ENCODE measurements around the gene ARMC5.
"Not testable (repeated sequence)": the region's sequence is repeated elsewhere in the genome, so short reads cannot be mapped to it uniquely, and the experiment has no call there.

The ARMC5 gene

DNA sequence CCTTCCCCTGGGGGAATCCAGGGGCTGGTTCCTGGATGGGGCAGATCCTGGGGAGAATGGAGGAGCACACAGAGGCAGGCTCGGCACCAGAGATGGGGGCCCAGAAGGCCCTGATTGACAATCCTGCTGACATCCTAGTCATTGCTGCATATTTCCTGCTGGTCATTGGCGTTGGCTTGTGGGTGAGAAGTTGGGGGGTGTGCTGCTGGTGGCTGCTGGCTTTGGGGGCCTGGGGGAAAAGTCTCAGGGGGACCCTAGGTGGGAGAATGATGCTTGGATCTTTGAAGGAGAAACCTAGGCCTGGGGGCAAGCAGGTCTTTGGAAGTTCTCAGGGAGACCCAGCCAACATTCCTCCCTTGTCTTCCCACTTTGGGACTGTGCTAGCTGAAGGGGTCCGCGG, 23.8 kb downstream of the ARMC5 start, which contains the start of gene SLC5A2:
TSS of gene SLC5A2 (plus strand) at position 43 of the 400 bp plus-strand sequence. CDS start at position 57, 14 bp downstream.
- no peak within 1 kb of the TSS for H3K27ac ChIP-seq (ENCODE audit: low read depth, low read length)
- H3K36me3 ChIP-seq (ENCODE audit: insufficient read depth, low read length), result no peaks in the 10 kb centered on the region
- H3K9ac ChIP-seq (ENCODE audit: low read depth, low read length), result no peak within 1 kb of the TSS
- 93% methylated on average over 4 of the region's 4 CpGs for WGBS
- no peaks in the 10 kb centered on the region for H3K9me3 ChIP-seq (ENCODE audit: insufficient read depth, low read depth, low read length)
- peaks cover 56% of the 10 kb centered on the region for H3K27me3 ChIP-seq (ENCODE audit: insufficient read depth, low read length)
- no peak within 1 kb of the TSS for H3K4me3 ChIP-seq (ENCODE audit: low read length)
- H3K4me1 ChIP-seq (ENCODE audit: insufficient read depth, low read length), result 0 out of 2 replicates have a peak, but pooled peaks cover 2% of the 10 kb centered on the region

DNA sequence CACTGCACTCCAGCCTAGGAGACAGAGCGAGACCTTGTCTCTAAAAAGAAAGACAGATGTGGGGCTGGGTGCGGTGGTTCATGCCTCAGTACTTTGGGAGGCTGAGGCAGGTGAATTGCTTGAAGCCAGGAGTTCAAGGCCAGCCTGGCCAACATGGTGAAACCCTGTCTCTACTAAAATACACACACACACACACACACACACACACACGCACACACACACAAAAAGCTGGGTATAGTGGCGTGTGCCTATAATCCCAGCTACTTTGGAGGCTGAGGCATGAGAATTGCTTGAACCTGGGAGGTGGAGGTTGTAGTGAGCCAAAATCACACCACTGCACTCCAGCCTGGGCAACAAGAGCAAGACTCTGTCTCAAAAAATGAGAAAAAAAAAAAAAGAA, 24.7 kb downstream of the ARMC5 start:
- H3K27ac ChIP-seq (ENCODE audit: low read depth, low read length); H3K9me3 ChIP-seq (ENCODE audit: insufficient read depth, low read depth, low read length); H3K4me3 ChIP-seq (ENCODE audit: low read length); H3K9ac ChIP-seq (ENCODE audit: low read depth, low read length); H3K36me3 ChIP-seq (ENCODE audit: insufficient read depth, low read length); H3K4me1 ChIP-seq (ENCODE audit: insufficient read depth, low read length): not testable (repeated sequence)
- H3K27me3 ChIP-seq (ENCODE audit: insufficient read depth, low read length), result peaks cover 62% of the 10 kb centered on the region
- WGBS, result 90% methylated on average over 3 of the region's 4 CpGs

- 36% methylated on average over 13 of the region's 14 CpGs for WGBS
- H3K27me3 ChIP-seq (ENCODE audit: insufficient read depth, low read length), result peaks cover 66% of the 10 kb centered on the region
- H3K4me3 ChIP-seq (ENCODE audit: low read length), result no peak overlapping the region
- no peaks in the 10 kb centered on the region for H3K9me3 ChIP-seq (ENCODE audit: insufficient read depth, low read depth, low read length)
- H3K4me1 ChIP-seq (ENCODE audit: insufficient read depth, low read length), result 0 out of 2 replicates have a peak, but pooled peaks cover 2% of the 10 kb centered on the region
- no peaks in the 10 kb centered on the region for H3K36me3 ChIP-seq (ENCODE audit: insufficient read depth, low read length)
- H3K9ac ChIP-seq (ENCODE audit: low read depth, low read length), result no peak overlapping the region
- no peak overlapping the region for H3K27ac ChIP-seq (ENCODE audit: low read depth, low read length)
Measured at GRCh38 chr16:31484491-31485171, 25.3 kb downstream of the ARMC5 start.

DNA sequence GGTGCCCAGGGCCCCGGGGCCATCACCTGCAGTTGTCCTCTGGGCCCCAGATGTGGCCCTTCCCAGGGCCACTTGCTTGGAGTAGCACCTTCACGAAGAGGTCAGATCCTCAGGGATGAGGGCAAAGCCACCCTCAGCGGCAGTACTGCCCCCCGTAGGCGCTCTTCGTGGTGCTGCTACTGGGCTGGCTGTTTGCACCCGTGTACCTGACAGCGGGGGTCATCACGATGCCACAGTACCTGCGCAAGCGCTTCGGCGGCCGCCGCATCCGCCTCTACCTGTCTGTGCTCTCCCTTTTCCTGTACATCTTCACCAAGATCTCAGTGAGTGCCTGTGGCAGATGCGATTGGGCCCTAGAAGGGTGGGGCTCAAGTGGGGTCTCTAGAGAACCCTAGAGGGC, 26.3 kb downstream of the ARMC5 start:
- H3K9me3 ChIP-seq (ENCODE audit: insufficient read depth, low read depth, low read length), result no peaks in the 10 kb centered on the region
- 94% methylated on average over 17 of the region's 17 CpGs for WGBS
- H3K27me3 ChIP-seq (ENCODE audit: insufficient read depth, low read length), result peaks cover 66% of the 10 kb centered on the region
- no peak overlapping the region for H3K27ac ChIP-seq (ENCODE audit: low read depth, low read length)
- H3K36me3 ChIP-seq (ENCODE audit: insufficient read depth, low read length), result peaks cover 6% of the 10 kb centered on the region; the same call in 1 of the 2 replicates
- H3K4me3 ChIP-seq (ENCODE audit: low read length), result no peak overlapping the region
- no peak overlapping the region for H3K9ac ChIP-seq (ENCODE audit: low read depth, low read length)
- H3K4me1 ChIP-seq (ENCODE audit: insufficient read depth, low read length), result 0 out of 2 replicates have a peak, but pooled peaks cover 2% of the 10 kb centered on the region

DNA sequence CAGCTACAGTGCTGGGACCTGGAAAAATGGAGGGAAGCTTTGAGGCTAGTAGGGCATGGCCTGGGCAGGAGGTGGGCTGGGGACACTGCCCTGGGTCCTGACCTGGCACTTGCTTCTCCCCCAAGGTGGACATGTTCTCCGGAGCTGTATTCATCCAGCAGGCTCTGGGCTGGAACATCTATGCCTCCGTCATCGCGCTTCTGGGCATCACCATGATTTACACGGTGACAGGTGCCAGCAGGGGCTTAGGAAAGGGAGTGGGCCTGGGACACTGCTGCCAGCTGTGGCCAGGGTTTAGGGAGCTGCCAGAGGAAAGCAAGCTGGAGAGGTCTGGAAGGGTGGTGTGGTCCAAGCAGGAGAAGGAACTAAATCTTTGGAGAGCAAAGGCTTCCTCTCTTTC, 26.7 kb downstream of the ARMC5 start:
- Histone ChIP-seq H3K4me3 (ENCODE audit: low read length) (no peak overlapping the region), H3K4me1 (ENCODE audit: insufficient read depth, low read length) (0 out of 2 replicates have a peak, but pooled peaks cover 2% of the 10 kb centered on the region), H3K9ac (ENCODE audit: low read depth, low read length) (no peak overlapping the region), H3K27me3 (ENCODE audit: insufficient read depth, low read length) (peaks cover 64% of the 10 kb centered on the region), H3K27ac (ENCODE audit: low read depth, low read length) (no peak overlapping the region), H3K9me3 (ENCODE audit: insufficient read depth, low read depth, low read length) (no peaks in the 10 kb centered on the region), H3K36me3 (ENCODE audit: insufficient read depth, low read length) (peaks cover 11% of the 10 kb centered on the region)
- 92% methylated on average over 5 of the region's 5 CpGs for WGBS

- peak overlapping the region; percentile 1; the same call in 1 of the 2 replicates for H3K9ac ChIP-seq (ENCODE audit: low read depth, low read length)
- 8% methylated on average over 48 of the region's 48 CpGs for WGBS
- peaks cover 19% of the 10 kb centered on the region for H3K36me3 ChIP-seq (ENCODE audit: insufficient read depth, low read length)
- H3K4me3 ChIP-seq (ENCODE audit: low read length), result peak overlapping the region; percentile 66
- H3K27me3 ChIP-seq (ENCODE audit: insufficient read depth, low read length), result peaks cover 58% of the 10 kb centered on the region
- 0 out of 2 replicates have a peak, but pooled peaks cover 2% of the 10 kb centered on the region for H3K4me1 ChIP-seq (ENCODE audit: insufficient read depth, low read length)
- no peaks in the 10 kb centered on the region for H3K9me3 ChIP-seq (ENCODE audit: insufficient read depth, low read depth, low read length)
- no peak overlapping the region for H3K27ac ChIP-seq (ENCODE audit: low read depth, low read length)
Measured at GRCh38 chr16:31487071-31487719, 27.9 kb downstream of the ARMC5 start.

- Histone ChIP-seq H3K4me3 (ENCODE audit: low read length) (peak overlapping the region; percentile 66), H3K27ac (ENCODE audit: low read depth, low read length) (no peak overlapping the region), H3K9ac (ENCODE audit: low read depth, low read length) (peak overlapping the region; percentile 51; the same call in 1 of the 2 replicates), H3K9me3 (ENCODE audit: insufficient read depth, low read depth, low read length) (no peaks in the 10 kb centered on the region), H3K4me1 (ENCODE audit: insufficient read depth, low read length) (0 out of 2 replicates have a peak, but pooled peaks cover 2% of the 10 kb centered on the region), H3K36me3 (ENCODE audit: insufficient read depth, low read length) (peaks cover 25% of the 10 kb centered on the region), H3K27me3 (ENCODE audit: insufficient read depth, low read length) (peaks cover 52% of the 10 kb centered on the region)
- under 1% methylated on average over 60 of the region's 60 CpGs for WGBS
Measured at GRCh38 chr16:31487720-31488467, 28.6 kb downstream of the ARMC5 start.

GRCh38 chr16:31488468-31489297, 29.4 kb downstream of the ARMC5 start:
- H3K9me3 ChIP-seq (ENCODE audit: insufficient read depth, low read depth, low read length), result no peaks in the 10 kb centered on the region
- peaks cover 31% of the 10 kb centered on the region for H3K36me3 ChIP-seq (ENCODE audit: insufficient read depth, low read length)
- H3K27ac ChIP-seq (ENCODE audit: low read depth, low read length), result no peak overlapping the region
- peak overlapping the region; percentile 51; the same call in 1 of the 2 replicates for H3K9ac ChIP-seq (ENCODE audit: low read depth, low read length)
- H3K4me3 ChIP-seq (ENCODE audit: low read length), result peak overlapping the region; percentile 66
- 47% methylated on average over 77 of the region's 77 CpGs for WGBS
- H3K27me3 ChIP-seq (ENCODE audit: insufficient read depth, low read length), result peaks cover 52% of the 10 kb centered on the region
- 0 out of 2 replicates have a peak, but pooled peaks cover 2% of the 10 kb centered on the region for H3K4me1 ChIP-seq (ENCODE audit: insufficient read depth, low read length)

DNA sequence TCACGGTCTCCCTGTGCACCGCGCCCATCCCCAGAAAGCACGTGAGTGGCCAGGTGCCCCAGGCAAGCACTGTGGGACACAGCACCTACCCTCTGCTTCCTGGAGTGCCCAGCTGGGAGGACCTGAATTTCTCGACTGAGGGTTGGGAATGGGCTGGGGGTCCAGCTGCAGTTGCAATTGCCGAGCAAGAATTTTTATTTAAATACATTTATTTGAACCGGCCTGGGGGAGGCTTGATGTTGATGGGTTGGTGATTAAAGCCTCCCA, 29.9 kb downstream of the ARMC5 start:
- Histone ChIP-seq H3K9ac (ENCODE audit: low read depth, low read length) (no peak overlapping the region), H3K27me3 (ENCODE audit: insufficient read depth, low read length) (peaks cover 52% of the 10 kb centered on the region), H3K9me3 (ENCODE audit: insufficient read depth, low read depth, low read length) (no peaks in the 10 kb centered on the region), H3K4me3 (ENCODE audit: low read length) (no peak overlapping the region), H3K36me3 (ENCODE audit: insufficient read depth, low read length) (peaks cover 31% of the 10 kb centered on the region), H3K4me1 (ENCODE audit: insufficient read depth, low read length) (0 out of 2 replicates have a peak, but pooled peaks cover 2% of the 10 kb centered on the region), H3K27ac (ENCODE audit: low read depth, low read length) (no peak overlapping the region)
- WGBS, result 91% methylated on average over 7 of the region's 7 CpGs

DNA sequence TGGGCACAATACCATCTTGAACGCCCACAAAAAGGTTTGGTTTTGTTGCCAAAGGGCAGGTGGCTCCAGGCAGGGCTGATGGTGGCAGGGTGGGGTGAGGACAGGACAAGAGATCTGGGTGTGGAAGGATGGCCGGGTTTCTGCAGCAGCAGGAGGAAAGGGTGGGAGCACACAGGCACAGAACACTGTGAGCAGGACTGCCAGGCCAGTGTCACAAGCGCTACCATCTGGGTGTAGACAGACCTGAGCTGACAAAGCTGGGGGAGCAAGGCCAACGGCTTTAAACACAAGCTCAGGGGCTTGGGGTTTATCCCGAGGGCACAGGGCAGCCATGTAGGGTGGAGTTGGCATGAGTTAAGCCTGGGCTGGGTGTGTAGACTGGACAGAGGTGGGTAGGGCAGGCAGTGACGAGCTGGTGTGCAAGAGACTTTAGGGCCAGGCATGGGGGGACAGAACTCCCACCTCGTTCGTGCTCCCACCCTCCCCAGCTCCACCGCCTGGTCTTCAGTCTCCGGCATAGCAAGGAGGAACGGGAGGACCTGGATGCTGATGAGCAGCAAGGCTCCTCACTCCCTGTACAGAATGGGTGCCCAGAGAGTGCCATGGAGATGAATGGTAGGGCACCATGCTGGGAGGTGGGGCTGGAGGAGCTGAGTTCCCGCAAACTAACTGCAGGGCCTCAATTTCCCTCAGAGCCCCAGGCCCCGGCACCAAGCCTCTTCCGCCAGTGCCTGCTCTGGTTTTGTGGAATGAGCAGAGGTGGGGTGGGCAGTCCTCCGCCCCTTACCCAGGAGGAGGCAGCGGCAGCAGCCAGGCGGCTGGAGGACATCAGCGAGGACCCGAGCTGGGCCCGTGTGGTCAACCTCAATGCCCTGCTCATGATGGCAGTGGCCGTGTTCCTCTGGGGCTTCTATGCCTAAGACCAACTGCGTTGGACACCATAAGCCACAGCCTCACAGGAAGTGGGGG, 30.6 kb downstream of the ARMC5 start:
- Histone ChIP-seq H3K4me1 (ENCODE audit: insufficient read depth, low read length) (0 out of 2 replicates have a peak, but pooled peaks cover under 1% of the 10 kb centered on the region), H3K9ac (ENCODE audit: low read depth, low read length) (no peak overlapping the region), H3K27ac (ENCODE audit: low read depth, low read length) (no peak overlapping the region), H3K36me3 (ENCODE audit: insufficient read depth, low read length) (peaks cover 31% of the 10 kb centered on the region), H3K4me3 (ENCODE audit: low read length) (no peak overlapping the region), H3K9me3 (ENCODE audit: insufficient read depth, low read depth, low read length) (no peaks in the 10 kb centered on the region), H3K27me3 (ENCODE audit: insufficient read depth, low read length) (peaks cover 49% of the 10 kb centered on the region)
- WGBS, result 94% methylated on average over 22 of the region's 22 CpGs

All from HUES64 (cell line).